Measurements from ENCODE around the gene ETV4.

DNA sequence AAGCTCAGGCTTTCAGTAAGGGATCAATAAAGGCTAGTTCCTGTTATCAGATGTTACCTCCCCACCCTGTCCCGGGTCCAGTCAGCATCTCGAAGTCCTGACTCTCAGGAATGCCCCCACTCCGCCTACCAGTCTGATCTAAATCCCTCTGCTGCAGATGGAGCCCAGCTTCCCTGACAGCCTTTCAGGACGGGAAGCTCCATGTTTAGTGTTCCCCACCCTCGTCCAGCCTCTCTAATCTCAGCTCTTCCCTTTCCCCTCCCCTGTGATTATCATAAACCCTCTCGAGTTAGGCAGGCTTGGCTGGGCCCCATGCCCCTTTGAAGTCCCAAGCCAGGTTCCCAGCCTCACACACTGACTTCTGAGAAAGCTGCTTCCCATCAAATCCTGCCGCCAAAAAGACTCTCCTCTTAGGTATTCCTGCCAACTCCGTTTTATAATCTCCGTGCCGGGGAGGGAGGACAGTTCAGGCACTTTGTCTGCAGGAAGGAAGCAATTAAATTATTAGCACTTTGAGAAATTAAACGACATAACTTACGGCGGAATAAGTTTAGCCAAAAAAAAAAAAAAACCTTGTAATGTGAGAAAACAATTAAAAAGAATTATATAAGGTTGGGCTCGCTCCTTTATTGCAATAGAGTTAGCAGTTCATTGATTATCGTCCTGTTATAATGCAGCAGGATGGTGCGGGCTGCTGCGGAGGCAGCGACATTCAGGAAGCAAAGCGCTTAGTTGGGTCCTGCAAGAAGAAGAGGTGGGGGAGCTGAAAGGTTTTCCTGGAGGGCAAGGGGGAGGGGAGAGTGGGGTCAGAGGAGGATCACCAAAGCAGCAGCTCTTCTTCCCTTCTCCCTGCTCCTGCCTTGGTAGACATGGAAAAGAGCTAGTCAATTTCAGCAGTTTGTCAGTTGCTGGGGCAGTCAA is 16.8 kb upstream of the ETV4 start:
- TF ChIP-seq, protein P1, sequence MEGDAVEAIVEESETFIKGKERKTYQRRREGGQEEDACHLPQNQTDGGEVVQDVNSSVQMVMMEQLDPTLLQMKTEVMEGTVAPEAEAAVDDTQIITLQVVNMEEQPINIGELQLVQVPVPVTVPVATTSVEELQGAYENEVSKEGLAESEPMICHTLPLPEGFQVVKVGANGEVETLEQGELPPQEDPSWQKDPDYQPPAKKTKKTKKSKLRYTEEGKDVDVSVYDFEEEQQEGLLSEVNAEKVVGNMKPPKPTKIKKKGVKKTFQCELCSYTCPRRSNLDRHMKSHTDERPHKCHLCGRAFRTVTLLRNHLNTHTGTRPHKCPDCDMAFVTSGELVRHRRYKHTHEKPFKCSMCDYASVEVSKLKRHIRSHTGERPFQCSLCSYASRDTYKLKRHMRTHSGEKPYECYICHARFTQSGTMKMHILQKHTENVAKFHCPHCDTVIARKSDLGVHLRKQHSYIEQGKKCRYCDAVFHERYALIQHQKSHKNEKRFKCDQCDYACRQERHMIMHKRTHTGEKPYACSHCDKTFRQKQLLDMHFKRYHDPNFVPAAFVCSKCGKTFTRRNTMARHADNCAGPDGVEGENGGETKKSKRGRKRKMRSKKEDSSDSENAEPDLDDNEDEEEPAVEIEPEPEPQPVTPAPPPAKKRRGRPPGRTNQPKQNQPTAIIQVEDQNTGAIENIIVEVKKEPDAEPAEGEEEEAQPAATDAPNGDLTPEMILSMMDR (IDR thresholded peaks at IDR 0.05): no peak
- no peak for TF ChIP-seq POLR2A (IDR thresholded peaks at IDR 0.05)

All from breast epithelium (tissue), 3 donors.